HG02840 (cell line): ENCODE measurements around the gene TSPAN6.

Experiments
- ATAC-seq: cut with Tn5 transposase; IDR thresholded peaks from one replicate; pipeline ENCODE4 v1.9.1; 2021; ENCODE audit warnings: mild to moderate bottlenecking, moderate library complexity, moderate number of reproducible peaks; ENCODE audit not compliant: unreplicated experiment, low FRiP score

Gene TSPAN6

DNA sequence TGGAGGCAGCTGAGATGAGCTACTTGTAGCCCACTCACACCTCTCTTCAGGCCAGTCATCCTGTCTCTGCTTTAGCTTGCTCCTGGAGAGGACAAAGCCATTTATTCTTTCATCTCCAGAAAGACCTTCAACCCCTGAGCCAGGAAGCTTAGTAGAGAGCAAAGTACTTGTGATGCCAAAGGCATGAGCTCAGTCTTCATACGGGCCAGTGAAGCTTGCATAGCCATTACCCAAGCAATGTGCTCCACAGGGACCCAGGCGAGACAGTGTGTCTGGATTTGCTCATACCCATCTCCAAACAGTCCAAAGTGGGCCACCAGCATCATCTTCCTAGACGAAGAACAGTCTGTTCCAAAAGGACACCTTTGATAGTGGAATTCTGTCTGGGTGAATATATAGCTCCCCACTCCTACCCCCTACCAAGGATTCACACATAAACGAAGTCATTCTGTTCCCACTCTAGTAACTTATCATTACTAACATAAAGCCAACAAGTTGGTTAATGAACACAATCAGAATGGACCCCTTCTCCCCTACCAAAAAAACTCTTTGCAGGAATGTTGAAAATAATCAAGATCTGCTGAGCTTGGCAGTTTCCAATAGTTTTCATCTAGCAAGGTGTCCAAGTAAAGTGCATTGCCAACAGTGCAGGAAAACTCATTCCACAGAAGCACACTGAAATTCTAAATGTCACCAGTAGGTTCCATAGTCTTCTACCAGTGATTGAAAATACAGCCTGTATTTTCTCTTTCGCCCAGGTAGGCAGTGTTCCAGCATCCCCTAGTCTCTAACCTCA, 45.2 kb downstream of the TSPAN6 start:
- no peak for ATAC-seq

DNA sequence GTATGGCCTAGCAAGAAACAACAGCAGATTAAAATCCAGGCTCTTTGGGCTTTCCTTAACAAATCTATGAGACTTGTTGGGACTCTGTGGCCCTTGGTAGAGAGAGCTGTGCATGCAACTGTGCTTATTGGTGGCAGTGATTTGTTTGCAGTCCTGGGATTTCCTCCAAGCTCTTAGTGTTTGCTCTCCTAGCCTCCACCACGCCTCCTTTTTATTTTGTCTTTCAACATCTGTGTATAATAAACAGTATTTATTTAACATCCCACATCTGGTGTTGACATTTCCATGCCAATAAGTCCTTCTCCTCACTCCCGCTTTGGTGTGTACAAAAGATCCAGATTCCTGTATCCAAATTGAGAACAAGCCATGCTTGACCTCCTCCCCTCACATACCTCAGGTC, 48.7 kb downstream of the TSPAN6 start:
- ATAC-seq: no peak

DNA sequence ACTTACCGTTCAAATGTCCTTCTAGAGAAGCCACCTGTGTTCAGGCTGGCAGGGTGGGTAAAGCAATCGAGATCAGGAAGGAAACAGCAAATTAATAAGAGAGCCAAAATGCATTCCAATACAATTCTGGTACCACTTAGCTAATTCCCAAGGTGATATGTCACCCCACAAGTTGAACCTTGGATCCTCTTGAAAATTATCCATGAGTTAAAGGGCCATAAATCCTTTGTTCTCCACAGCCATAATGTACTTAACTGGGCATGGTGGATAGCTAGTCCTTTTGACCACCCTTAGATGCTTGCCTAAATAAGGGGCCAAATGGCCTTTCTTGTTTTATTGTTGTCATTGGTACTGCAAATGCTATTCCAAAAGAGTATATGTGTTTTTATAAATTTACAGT, 49.9 kb downstream of the TSPAN6 start:
- no peak for ATAC-seq

DNA sequence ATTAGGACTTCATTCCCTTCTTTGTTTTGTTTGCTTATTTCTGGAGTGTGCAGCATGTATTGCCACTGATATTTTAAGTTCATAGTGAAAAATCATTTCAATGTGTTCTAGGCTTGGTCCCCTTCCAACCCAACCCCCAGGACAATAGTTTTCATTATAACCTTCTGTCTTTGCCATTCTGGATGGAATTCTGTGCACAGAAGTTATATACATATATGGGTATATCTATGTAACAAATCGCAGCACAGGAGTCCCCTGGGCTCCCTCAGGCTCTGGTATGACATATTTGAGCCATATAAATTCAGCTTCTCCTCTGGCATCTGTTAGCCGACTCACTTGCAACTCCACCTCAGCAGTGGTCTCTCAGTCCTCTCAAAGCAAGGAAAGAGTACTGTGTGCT, 52.0 kb downstream of the TSPAN6 start, which contains the start of gene TNMD:
Gene TNMD, plus strand, starts transcription at position 326 of the 400 bp plus-strand sequence. CDS start 83 bp downstream, outside the sequence.
- ATAC-seq: no peak
